Hematopoietic multipotent progenitor cell treated with erythropoietin and hydrocortisone succinate and interleukin-3 and kit ligand, for 17 days (in vitro differentiated cells): ENCODE measurements around the gene ZNF683.
"Not testable (repeated sequence)": the region's sequence is repeated elsewhere in the genome, so short reads cannot be mapped to it uniquely, and the experiment has no call there.

Experiments
- DNase-seq: peaks from one replicate; pipeline ENCODE4 v3.0.0-alpha.2; 2015; ENCODE audit warnings: low spot score

Gene ZNF683

DNA sequence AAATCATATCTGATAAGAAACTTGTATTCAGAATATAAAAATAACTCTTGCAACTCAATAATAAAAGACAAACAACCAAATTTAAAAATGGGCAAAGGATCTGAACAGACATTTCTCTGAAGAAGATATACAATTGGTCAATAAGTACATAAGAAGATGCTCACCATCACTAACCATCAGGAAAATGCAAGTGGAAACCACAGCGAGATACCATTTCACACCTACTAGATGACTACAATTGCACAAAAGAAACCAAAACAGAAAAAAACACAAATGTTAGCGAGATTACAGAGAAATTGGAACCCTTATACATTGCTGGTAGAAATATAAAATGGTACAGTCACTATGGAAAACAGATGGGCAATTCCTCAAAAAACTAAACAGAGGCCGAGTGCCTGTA is 11.5 kb upstream of the ZNF683 start:
- no peak for DNase-seq

DNA sequence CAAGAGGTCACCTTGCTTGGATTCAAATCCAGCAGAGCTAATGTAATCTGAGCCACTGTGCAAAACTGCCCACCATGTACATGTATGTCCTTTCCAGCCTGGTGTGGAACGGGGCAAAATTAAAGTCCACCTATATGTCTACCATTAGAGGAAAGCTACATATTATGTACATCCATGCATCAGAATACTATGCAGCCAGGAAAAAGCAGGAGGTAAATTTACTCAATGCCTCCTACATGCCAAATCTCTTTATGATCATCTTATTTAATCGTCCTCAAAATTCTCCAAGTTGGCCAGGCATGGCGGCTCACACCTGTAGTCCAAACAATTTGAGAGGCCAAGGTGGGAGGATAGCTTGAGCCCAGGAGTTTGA is 6.3 kb upstream of the ZNF683 start:
- no peak for DNase-seq

DNA sequence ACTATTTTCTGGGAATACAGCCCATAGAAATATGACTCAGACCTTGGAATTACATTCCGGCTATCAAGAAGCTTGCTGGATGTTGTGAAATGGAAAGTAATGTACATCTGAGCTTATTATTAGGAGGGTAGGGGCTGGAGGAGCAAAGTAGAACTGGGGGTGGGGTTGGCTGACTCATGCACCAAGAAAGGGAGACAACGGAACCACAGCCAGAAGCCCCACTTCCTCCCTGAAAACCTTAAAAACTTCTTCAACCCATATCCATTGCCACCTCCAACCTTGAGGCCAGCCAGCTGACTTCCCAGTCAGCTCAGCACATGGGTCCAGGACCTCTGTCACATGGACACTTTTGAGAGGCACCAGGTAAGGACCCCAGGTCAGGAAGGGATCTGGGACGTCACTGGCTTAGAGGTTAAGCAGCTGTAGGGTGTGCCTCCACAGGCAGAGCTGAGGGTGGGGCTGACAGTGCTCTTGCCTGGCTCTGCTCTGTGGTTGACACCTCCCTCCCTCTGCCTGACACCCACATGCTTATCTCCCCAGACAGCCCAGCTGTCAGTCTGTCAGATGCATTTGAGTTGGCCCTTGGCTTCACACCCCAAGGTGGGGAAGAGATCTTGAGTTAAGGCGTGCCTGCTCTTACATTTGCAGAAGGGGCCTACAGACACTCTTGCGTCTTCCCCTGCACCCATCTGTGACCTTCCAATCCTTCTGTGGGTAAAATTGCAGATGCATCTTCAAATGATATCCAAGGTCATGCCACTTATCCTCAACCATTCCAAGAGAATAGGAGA is 5.7 kb upstream of the ZNF683 start:
- DNase-seq, result peak; percentile 89

DNA sequence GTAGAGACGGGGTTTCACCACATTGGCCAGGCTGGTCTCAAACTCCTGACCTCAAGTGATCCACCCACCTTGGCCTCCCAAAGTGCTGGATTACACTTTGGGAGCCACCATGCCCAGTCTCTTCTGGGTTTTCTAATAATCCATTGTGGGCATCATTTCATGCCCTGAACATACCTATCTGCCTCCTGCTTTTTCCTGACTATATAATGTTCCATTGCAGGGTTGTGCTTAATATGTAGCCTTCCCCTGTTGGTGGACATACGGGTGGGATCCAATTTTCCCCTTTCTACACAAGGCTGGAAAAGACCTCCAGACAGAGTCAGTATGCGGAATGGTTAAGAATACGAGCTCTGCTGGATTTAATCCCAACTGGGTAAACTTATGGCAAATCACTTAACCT is 3.5 kb upstream of the ZNF683 start:
- DNase-seq, result no peak

DNA sequence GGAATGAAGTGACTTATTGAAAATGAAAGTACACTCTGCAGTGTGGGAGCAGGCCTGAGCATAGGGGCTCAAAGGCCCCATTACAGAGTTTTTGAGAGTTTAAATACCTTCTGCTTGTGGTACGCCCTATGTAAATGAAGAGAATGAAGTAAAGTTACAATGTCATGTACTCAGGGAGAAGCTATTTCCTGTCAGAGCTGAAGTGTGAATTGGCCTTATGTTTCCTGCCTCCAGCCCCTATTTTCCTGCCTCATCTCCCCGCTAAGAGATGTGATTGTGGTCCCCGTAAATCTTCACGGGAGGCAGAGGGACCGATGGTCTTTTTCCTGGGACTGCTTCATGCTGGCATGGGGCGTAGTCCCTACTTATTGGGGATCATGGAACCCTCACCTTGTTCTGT is 2.5 kb upstream of the ZNF683 start:
- no peak for DNase-seq

DNA sequence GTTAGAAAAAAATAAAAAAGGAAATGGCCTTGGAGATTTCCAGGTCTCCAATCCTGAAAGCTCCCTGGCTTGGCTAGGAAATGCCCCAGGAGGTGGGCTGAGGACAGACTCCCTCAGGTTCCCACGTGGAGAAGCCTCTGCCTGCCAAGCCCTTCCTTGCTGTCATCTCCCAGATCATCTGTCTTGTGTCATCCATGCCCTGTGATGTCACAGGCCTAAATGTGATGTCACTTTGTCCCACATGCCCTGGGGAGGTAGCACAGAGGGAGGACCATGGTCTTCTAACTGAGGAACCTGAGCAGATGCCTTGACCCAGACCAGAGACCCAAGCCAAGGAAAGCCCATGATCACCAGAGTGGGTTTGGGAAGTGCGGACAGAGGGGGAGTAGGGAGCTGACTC is 1.8 kb upstream of the ZNF683 start:
- DNase-seq, result not testable (repeated sequence)

DNA sequence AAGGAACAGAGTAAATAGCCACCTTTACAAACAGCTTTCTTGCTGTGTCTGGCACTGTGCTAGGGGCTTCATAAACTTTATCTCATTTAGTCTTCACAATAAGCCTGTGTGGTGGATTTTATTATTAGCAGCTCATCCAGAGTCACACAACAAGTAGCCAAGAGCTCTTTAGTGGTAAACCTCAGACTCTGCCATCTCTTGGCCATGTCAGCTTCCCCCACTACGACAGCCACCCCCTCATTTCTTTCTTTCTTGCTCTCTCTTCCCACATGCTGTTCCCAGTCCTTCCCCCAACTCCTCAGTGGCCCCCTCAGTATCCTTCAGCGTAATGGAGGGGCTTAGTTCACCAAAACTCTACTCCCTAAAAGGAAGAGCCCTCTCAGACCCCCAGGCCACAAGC is 1.2 kb upstream of the ZNF683 start:
- no peak for DNase-seq

DNA sequence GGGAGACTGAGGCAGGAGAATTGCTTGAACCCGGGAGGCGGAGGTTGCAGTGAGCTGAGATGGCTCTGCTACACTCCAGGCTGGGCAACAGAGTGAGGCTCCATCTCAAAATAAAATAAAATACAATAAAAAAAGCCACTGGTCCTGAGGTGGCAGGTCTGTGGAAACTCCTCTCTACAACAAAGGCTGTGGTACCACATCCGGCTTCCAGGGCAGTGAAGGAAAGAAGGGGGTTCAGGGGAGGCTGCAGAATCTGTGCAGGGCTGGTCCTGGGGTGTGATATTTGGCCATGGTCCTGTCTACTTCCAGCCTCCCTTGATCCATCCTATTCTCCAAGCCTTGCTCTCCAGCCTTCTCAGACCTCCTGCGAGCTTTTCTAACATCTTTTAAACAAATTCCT is 731 bp upstream of the ZNF683 start:
- DNase-seq, result no peak

DNA sequence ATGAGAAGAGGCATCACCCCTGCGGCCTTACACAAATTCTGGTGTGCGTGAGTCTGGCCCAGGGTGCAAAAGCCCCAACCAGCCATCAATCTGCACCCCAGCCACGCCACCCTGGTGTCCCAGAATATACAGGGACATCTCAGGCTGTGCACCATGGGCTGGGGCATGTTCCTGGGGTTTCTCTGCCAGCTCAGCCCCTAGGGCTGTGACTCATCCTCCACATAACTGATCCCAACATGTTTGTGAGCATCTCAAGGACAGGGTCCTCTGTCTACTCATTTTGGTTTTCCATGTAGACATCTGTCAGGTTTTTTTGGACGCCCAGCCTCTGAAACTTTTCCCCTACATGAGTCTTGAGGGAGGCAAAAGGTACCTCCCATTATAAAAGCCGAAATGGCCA is 511 bp downstream of the ZNF683 start:
- no peak for DNase-seq

DNA sequence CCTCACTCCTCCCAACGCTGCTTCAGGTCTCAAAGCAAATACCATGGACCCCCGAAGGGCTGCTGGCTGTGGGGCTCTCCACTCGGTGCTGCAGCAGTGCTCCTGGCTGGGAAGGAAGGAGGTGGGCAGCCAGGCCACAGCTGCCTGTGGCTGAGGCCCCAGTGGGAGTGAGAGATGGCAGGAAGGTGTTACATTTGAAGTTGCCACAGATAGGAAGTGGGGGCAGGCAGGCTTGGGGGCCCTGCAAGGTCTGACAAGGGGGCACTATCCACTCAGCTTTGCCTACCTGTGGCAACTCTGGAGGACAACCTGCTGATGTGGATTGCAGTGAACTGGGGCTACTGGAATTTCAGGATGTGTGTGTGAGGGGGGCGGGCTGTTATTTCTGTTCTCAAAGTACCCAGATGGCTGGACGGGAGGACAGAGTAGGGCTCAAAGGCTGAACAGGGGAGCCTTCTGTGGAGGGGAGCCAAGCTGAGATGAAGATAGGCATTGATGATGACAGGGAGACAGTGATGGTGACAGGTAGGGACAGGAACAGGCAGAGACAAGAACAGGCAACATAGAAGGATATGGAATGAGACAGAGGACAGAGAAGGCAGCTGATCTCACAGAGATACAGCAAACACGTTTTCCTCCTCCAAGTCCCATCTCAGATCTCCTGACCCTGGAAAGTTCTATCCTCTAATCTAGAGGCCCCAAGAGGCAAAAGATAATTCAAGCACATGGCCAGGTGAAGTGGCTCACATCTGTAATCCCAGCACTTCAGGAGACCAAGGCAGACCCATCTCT is 1.8 kb downstream of the ZNF683 start:
- no peak for DNase-seq

DNA sequence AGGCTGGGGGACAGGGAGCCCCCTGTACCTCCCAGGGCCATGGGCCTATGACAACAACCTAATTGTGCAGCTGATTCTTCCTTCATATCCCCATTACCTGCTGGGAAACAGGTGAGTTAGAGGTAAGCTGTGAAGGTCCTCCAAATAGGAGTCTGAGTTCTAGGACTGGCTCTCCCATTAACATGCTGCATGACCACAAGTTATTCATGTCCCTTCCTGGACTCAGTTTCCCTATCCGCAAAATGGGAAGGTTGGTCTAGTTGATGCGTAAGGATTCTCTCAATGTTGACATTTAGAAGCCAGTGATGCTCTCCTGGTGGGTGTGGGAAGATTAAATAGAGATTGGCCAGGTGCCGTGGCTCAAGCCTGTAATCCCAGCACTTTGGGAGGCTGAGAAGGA is 4.1 kb downstream of the ZNF683 start:
- DNase-seq, result no peak

DNA sequence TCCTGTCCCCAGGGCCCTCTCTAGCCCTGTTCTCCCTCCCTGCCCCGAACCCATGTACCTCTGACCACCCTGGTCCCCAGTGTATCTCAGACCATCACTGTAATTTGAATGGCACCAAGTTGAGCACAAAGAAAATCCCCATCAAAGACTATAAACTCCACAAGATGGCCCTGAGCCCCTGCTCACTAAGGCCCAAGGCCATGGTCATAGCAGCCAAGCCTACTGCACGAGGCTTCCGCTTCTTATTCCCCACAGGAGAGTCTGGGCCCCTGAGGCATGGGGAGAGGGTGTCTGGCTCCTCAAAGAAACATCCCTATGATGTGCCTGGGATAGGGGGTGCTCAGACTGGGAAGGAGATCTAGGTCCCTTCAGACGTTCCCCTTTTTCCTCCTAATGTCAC is 4.5 kb downstream of the ZNF683 start:
- no peak for DNase-seq

DNA sequence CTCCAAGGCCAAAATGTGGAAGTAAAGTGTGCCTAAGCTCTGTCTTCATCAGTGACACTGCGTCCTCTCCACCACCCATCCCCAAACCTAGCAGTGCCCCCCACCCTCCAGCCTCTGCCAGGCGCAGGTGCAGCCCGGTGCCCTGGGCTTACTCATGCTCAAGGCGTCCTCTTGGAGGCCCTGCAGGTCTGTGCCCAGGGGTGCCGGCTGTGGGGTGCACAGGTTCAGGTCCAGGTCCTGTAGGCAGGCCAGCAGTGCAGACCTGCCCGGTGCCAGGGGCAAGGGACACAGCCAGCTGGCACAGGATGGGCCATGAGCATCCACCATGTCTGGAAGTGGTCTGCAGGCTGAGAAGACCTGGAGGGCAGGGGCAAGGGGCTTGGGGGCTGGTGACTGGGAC is 5.1 kb downstream of the ZNF683 start:
- DNase-seq, result no peak

DNA sequence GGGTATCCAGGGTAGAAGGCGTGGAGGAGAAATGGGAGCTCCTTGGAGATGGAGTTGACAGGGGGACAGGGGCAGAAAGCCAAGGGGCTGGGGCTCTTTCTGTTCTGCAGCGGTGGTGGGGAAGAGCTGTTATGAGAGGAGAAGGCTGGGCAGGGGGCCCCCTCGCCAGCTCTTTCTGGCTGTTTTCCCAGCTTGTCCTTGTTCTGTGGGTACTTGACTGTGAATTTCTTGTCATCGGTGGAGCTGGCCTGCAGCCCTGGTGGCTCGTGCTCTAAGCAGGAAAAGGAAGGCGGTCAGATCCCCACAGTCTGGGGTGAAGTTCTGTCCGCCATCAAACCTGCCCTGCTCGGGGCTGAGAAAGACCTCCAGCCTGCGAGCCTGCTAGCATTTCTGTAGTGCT is 7.6 kb downstream of the ZNF683 start:
- DNase-seq, result no peak

DNA sequence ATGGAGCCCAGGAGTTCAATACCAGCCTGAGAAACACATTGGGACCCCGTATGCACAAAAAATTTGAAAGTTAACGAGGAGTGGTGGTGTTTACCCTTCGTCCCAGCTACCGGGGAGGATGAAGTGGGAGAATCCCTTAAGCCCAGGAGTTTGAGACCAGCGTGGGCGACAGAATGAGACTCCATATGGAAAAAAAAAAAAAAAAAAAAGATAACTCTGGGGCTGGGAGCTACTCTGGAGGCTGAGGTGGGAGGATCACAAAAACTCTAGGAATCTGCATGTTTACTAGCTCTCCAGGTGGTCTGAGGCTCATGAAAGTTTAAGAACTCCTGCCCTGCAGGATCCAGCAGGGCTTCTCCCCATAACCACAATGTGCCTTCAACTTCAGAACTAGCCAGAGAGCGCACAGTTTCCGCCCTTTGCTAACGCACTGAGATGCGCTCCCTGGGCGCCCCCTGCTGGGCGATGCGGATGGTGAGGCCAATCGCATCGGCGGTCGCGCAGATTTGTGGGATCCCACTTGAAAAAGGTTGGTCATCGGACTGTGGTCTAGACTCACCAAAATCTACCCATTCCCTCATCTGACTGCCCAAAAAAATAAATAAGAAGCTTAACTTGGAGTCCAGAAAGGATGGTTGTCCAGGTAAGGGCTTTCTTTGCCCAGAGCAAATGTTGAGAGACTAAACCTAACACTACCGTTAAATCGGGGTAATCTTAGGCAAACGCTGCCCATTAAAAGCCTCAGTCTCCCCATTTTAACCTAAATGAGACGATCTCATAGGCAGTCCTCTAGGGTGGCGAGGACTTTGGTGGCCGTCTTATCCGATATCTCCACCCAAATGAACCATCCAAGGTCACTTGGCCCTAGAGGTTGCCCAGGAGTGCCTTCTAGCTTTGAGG is 8.8 kb downstream of the ZNF683 start:
- DNase-seq, result peak; percentile 81

DNA sequence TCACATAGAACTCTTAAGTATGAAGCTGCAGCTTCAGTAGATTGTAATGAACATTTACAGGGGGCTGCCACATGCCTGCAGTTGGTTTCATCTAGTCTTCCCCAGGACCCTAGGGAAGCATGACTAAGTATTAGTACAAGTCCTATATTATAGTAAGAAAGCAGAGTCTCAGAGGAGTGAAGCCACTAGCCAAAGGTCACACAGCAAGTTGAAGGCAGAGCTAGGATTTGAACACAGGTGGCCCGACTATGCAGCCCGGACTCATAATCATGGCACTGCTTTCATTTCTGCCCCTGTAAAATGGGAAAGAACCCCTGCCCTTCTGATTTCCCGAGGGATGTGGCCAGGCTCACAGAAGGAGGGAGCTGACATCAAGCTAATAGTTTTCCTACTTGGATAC is 10.2 kb downstream of the ZNF683 start:
- no peak for DNase-seq

DNA sequence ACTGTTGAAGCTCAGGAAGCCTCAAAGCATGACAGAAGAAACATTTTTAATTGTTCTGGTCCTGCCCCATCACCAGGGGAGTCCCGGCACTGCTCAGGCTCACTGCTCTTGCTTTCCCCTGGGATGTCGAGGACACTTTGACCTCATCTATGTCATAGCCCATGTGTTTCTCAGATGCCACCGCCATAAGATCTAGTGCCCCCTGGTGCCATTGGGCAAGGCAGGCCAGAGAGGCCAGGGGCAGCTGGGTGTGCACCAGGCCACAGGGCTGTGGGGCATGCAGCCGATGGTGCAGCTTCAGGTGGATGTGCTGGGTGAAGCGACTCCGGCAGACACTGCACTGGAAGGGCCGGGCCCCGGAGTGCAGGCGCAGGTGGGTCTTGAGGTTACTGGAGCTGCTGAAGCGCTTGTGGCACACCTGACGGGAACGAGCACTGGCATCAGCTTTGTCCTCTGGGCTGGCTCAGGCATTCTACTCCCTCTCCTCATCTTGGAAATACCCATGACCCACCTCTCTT is 10.9 kb downstream of the ZNF683 start:
- no peak for DNase-seq

DNA sequence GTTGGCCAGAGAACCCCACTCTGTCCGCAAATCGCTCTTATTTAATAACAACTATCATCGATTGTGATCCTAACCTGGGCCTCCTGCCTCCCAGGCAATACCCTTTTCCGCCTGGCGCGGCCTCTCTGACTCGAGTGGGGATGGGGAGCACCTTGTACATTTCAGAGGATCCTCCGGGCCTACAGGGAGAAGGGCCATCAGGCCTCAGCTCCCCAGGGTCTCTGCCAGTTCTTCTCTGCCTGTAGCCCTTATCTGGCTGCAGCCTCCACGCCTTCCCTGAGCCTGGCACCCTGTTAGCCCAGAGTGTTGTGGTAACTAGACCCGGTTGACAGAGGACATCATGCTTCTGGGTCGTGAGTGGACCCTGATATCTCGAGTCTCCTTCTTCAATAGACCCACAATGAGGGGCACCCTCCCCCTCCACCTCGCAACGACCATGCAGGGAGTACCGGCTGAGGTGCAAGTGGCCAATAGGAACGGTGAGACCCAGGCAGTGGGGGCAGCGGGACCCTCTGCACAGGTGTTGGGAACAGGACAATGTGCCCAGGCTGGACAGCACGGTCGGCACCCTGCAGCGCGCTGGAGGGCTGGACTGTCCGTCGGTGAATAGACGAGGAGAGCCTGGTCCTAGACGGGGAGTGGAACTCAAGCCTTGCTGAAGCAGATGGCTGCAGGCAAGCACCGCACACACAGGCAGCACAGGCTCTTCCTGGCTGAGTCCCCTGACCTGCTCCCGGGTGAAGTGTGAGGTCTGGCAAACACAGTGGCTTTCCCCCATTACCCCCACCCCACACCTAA is 11.5 kb downstream of the ZNF683 start:
- DNase-seq, result no peak

DNA sequence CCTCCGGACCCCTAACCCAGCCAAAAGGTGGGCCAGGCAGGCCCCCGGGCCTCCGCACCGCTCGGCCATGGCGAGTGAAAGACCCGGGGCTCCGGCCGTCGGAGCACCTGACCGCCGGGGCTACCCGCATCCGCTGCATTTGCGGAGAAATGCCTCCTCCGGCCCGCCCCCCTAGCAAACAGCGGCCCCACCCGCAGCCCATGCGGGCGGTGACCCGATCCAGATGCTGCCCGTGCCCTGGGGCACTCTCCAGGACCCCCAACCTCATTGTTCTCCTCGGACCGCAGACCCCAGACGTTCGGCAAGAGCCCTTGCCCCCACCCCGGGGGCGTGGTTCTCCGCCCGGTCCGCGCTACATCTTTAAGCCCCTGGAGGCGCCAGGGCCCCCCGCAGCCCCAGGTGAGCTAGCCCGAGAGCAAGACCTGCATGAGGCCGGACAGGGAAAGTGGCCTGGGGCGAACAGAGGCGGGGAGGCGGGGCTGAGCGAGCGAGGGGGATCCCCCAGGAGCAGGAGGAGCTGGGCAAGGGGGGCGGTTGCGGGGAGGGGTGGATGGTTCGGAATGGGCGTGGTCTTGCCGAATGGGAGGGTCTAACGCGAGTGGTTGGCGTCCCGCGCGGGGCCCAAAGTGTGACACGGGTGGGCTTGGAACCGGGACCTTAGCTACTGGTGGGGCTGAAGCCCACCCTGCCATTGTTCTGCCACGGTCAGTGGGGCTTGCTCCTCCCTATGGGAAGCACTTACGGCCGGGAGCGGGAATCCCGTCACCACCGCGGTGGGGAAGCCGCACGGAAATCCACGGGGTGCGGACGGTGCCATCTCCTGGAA is 12.4 kb downstream of the ZNF683 start:
- no peak for DNase-seq
